Lung (tissue), 12 donors: ENCODE results near the gene PCSK6. TPM values are rescaled to one million over a fixed set of nuclear protein-coding genes. Genes with fewer than 3 reads are reported as not detected.

Experiments used
- ATAC-seq: fragments of 200-7000 bp; cut with Tn5 transposase; one replicate; pipeline ENCODE4 v1.9.1; 2020; ENCODE audit warnings: moderate number of reproducible peaks; ENCODE audit not compliant: insufficient read depth, low FRiP score
- DNase-seq, 3 donors: peaks; one replicate each; pipeline ENCODE4 v3.0.0-alpha.2; 2013 to 2017
- H3K27ac ChIP-seq, 2 donors: one replicate each; pipeline ENCODE4 v1.5.1; 2013; ENCODE audit warnings: mild to moderate bottlenecking in 2 of 2, moderate library complexity in 2 of 2, control low read depth in 1 of 2, inconsistent platforms in 1 of 2, low read depth in 1 of 2, low read length in 1 of 2
- H3K27me3 ChIP-seq, 3 donors: one replicate each; pipeline ENCODE4 v1.5.1; 2013; ENCODE audit warnings: low read length in 2 of 3; ENCODE audit not compliant: control insufficient read depth in 3 of 3, insufficient read depth in 3 of 3
- H3K36me3 ChIP-seq, 4 donors: one replicate each; pipeline ENCODE4 v1.5.1; 2013; ENCODE audit warnings: low read length in 4 of 4, mild to moderate bottlenecking in 1 of 4, moderate library complexity in 1 of 4; ENCODE audit not compliant: control insufficient read depth in 4 of 4, insufficient read depth in 4 of 4
- H3K4me1 ChIP-seq, 5 donors: one replicate each; pipeline ENCODE4 v1.5.1; 2013; ENCODE audit warnings: low read length in 5 of 5, mild to moderate bottlenecking in 2 of 5, moderate library complexity in 1 of 5; ENCODE audit not compliant: control insufficient read depth in 5 of 5, insufficient read depth in 5 of 5
- H3K4me3 ChIP-seq: one replicate; pipeline ENCODE4 v1.5.1; 2013; ENCODE audit warnings: mild to moderate bottlenecking, control low read depth, moderate library complexity
- H3K9ac ChIP-seq, 2 donors: one replicate each; pipeline ENCODE4 v1.5.1; 2013; ENCODE audit warnings: low read length in 2 of 2, control low read depth in 1 of 2; ENCODE audit not compliant: insufficient read depth in 1 of 2
- H3K9me3 ChIP-seq, 4 donors: one replicate each; pipeline ENCODE4 v1.5.1; 2013; ENCODE audit warnings: low read length in 3 of 4, mild to moderate bottlenecking in 1 of 4, moderate library complexity in 1 of 4; ENCODE audit not compliant: control insufficient read depth in 4 of 4, insufficient read depth in 3 of 4
- CTCF ChIP-seq: IDR thresholded peaks from 2 replicates; pipeline ENCODE4 v1.5.1; 2012; ENCODE audit warnings: mild to moderate bottlenecking; ENCODE audit errors: control extremely low read depth, extremely low read depth
- WGBS, 2 donors: extraction: QIAGEN DNeasy Blood & Tissue Kit; methylation state at CpG; one replicate each; pipeline ENCODE4 v1.1.7; 2013; 5-methylcytosine and 5-hydroxymethylcytosine counted together
- polyA plus RNA-seq, 2 donors: library from polyadenylated mRNA; stranded (reverse); fragments of 200-250 nt; gene quantifications; one replicate each; pipeline ENCODE4 v1.2.1, GENCODE V29; 2013
- total RNA-seq, 2 donors: library from RNA; depleted of rRNA in 1 of 2; stranded (reverse); fragments of >200 nt in 1 of 2; gene quantifications; one replicate each; pipeline ENCODE4 v1.2.1, GENCODE V29; 2014 to 2021
- donor health status: control.
- donor health status: control.
- donor health status: Bipolar disorder and iron deficiency.
- donor health status: healthy.
- donor health status: DM: yes; HTN: yes; CAD: no.

Gene PCSK6
- total and polyA plus RNA-seq, 4 donors, result 4.6 to 41.0 (median 8.4) TPM

GRCh38 chr15:101439285-101439919 lies 50.1 kb downstream of the PCSK6 start:
- H3K4me1 ChIP-seq, result peaks cover 0 to 18% (median 6%) of the 10 kb centered on the region in 5 donors
- H3K9ac ChIP-seq, result no peak overlapping the region
- H3K27me3 ChIP-seq, result no peaks in the 10 kb centered on the region
- no peaks in the 10 kb centered on the region for H3K36me3 ChIP-seq
- DNase-seq, result peak in 2 of 3 donors; percentile 68 to 75
- no peak overlapping the region for H3K4me3 ChIP-seq
- no peak overlapping the region for H3K27ac ChIP-seq
- TF ChIP-seq CTCF, result no peak
- no peak for ATAC-seq
- H3K9me3 ChIP-seq, result no peaks in the 10 kb centered on the region
- 65 to 80% methylated on average over 8 of the region's 8 CpGs for WGBS, 2 donors

GRCh38 chr15:101438482-101439284 lies 50.8 kb downstream of the PCSK6 start:
- Histone ChIP-seq H3K9me3 (no peaks in the 10 kb centered on the region), H3K9ac (no peak overlapping the region), H3K4me1 (peaks cover 0 to 18% (median 6%) of the 10 kb centered on the region in 5 donors), H3K4me3 (no peak overlapping the region), H3K27ac (peak overlapping the region in 1 of 2 donors; percentile 54), H3K27me3 (no peaks in the 10 kb centered on the region), H3K36me3 (no peaks in the 10 kb centered on the region)
- no peak for ATAC-seq
- no peak for DNase-seq
- WGBS, 2 donors, result 85 to 90% methylated on average over 21 of the region's 21 CpGs
- TF ChIP-seq CTCF, result no peak

GRCh38 chr15:101437618-101438481 lies 51.7 kb downstream of the PCSK6 start:
- WGBS, 2 donors, result 79 to 84% methylated on average over 19 of the region's 19 CpGs
- no peak for TF ChIP-seq CTCF
- H3K36me3 ChIP-seq, result no peaks in the 10 kb centered on the region
- H3K9ac ChIP-seq, result no peak overlapping the region
- H3K27ac ChIP-seq, result no peak overlapping the region
- H3K4me3 ChIP-seq, result no peak overlapping the region
- no peaks in the 10 kb centered on the region for H3K9me3 ChIP-seq
- peaks cover 0 to 18% (median 6%) of the 10 kb centered on the region in 5 donors for H3K4me1 ChIP-seq
- ATAC-seq (no peak), DNase-seq (peak in 1 of 3 donors; percentile 31)
- no peaks in the 10 kb centered on the region for H3K27me3 ChIP-seq
